ENCODE data around the gene PSD4.

The PSD4 gene

DNA sequence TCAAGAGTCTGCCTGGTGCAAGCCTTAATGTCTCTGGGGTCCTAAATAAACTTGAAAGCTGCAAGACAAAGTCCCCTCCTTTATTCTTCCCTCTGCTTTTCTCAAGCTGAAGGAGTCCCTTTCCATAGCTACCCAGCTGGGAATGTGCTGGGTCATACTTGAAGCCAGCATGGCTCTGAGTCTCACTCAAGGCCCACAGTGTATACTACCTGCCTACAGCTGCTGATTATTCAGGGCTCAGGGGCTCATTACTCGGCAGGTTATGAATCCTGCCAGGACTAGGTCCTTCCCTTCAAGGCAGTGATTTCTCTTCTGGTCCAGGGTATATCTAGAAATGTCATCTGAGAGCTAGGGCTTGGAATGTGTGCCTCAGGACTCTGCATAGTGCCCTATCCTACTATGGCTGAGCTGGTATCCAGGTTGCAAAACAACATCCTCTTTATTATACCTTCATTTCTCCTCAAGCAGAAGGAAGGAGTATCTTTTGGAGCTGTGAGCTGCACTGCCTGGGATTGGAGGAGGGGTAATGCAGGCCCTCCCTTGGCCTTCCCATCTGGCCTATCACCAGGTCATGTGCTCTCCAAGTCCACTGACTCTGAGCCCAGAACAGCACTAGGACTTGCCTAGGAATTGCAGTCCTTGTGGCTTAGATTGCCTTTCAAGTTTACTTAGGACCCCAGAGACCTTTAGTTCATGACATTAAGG lies 24.1 kb upstream of the PSD4 start:
- H3K9me3 ChIP-seq (ENCODE audit: insufficient read depth, low read depth, low read length), result no peaks in the 10 kb centered on the region
- H3K4me3 ChIP-seq (ENCODE audit: low read length, poor library complexity, severe bottlenecking), result no peak overlapping the region
- no peak for TF ChIP-seq EZH2phosphoT487 (IDR thresholded peaks at IDR 0.05; ENCODE audit: borderline replicate concordance)
- TF ChIP-seq, protein P1, sequence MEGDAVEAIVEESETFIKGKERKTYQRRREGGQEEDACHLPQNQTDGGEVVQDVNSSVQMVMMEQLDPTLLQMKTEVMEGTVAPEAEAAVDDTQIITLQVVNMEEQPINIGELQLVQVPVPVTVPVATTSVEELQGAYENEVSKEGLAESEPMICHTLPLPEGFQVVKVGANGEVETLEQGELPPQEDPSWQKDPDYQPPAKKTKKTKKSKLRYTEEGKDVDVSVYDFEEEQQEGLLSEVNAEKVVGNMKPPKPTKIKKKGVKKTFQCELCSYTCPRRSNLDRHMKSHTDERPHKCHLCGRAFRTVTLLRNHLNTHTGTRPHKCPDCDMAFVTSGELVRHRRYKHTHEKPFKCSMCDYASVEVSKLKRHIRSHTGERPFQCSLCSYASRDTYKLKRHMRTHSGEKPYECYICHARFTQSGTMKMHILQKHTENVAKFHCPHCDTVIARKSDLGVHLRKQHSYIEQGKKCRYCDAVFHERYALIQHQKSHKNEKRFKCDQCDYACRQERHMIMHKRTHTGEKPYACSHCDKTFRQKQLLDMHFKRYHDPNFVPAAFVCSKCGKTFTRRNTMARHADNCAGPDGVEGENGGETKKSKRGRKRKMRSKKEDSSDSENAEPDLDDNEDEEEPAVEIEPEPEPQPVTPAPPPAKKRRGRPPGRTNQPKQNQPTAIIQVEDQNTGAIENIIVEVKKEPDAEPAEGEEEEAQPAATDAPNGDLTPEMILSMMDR (conservative IDR thresholded peaks at IDR 0.05; ENCODE audit: low read length), result no peak
- H3K4me1 ChIP-seq (ENCODE audit: insufficient read depth, low read length, poor library complexity, severe bottlenecking), result no peaks in the 10 kb centered on the region
- H2AFZ ChIP-seq (ENCODE audit: low read length), result no peak overlapping the region
- no peak overlapping the region for H3K9ac ChIP-seq (ENCODE audit: low read depth, low read length, poor library complexity, severe bottlenecking)
- no peaks in the 10 kb centered on the region for H3F3A ChIP-seq (ENCODE audit: low read depth)
- no peaks in the 10 kb centered on the region for H3K36me3 ChIP-seq (ENCODE audit: insufficient read depth, low read length)
- no peaks in the 10 kb centered on the region for H4K20me1 ChIP-seq (ENCODE audit: insufficient read depth, low read length, poor library complexity, severe bottlenecking)
- no peaks in the 10 kb centered on the region for H3K79me2 ChIP-seq (ENCODE audit: insufficient read depth, low read length)
- no peaks in the 10 kb centered on the region for H3K9me2 ChIP-seq (replicated peaks; ENCODE audit: low read depth, low read length)
- no peaks in the 10 kb centered on the region for H3K27me3 ChIP-seq (ENCODE audit: insufficient read depth, low read length, poor library complexity, severe bottlenecking)
- no peak overlapping the region for H3K4me2 ChIP-seq (ENCODE audit: low read depth, low read length, poor library complexity, severe bottlenecking)

DNA sequence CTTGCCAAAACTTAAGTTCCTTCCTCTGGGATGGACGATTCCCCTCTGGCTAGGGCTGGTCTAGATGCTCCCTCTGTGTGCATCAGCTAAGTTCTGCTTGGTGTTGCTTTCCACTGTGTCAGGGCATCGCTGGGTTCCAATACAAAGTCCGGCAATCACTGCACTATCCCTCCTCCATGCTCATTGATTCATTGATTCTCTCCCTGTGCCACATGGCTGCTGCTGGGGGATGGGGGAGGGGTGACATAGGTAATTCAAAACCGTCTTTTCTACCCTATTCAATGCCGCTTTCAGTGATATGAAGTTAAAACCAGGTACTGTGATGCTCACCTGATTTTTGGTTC lies 23.5 kb upstream of the PSD4 start:
- Histone ChIP-seq H3K4me2 (ENCODE audit: low read depth, low read length, poor library complexity, severe bottlenecking) (no peak overlapping the region), H3K4me1 (ENCODE audit: insufficient read depth, low read length, poor library complexity, severe bottlenecking) (no peaks in the 10 kb centered on the region), H3K27me3 (ENCODE audit: insufficient read depth, low read length, poor library complexity, severe bottlenecking) (no peaks in the 10 kb centered on the region), H2AFZ (ENCODE audit: low read length) (no peak overlapping the region), H3K9me3 (ENCODE audit: insufficient read depth, low read depth, low read length) (no peaks in the 10 kb centered on the region), H4K20me1 (ENCODE audit: insufficient read depth, low read length, poor library complexity, severe bottlenecking) (no peaks in the 10 kb centered on the region), H3K36me3 (ENCODE audit: insufficient read depth, low read length) (no peaks in the 10 kb centered on the region), H3K9me2 (replicated peaks; ENCODE audit: low read depth, low read length) (no peaks in the 10 kb centered on the region), H3K79me2 (ENCODE audit: insufficient read depth, low read length) (no peaks in the 10 kb centered on the region), H3F3A (ENCODE audit: low read depth) (no peaks in the 10 kb centered on the region), H3K4me3 (ENCODE audit: low read length, poor library complexity, severe bottlenecking) (no peak overlapping the region), H3K9ac (ENCODE audit: low read depth, low read length, poor library complexity, severe bottlenecking) (no peak overlapping the region)
- TF ChIP-seq EZH2phosphoT487 (IDR thresholded peaks at IDR 0.05; ENCODE audit: borderline replicate concordance), result no peak
- TF ChIP-seq, protein P1 (conservative IDR thresholded peaks at IDR 0.05; ENCODE audit: low read length), result no peak

DNA sequence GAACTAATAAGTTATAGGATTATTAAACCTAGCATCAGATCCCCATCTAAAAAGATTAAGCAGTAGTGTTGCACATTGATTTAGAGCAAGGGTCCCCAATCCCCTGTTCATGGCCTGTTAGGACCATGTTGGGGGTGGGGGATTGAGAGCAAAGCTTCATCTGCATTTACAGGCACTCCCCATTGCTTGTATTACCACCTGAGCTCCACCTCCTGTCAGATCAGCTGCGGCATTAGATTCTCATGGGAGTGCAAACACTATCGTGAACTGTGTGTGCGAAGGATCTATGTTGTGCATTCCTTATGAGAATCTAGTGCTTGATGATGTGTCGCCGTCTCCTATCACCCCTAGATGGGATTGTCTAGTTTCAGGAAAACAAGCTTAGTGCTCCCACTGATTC lies 18.4 kb upstream of the PSD4 start:
- Histone ChIP-seq H3K27me3 (ENCODE audit: insufficient read depth, low read length, poor library complexity, severe bottlenecking) (no peaks in the 10 kb centered on the region), H3K4me1 (ENCODE audit: insufficient read depth, low read length, poor library complexity, severe bottlenecking) (peaks cover 15% of the 10 kb centered on the region), H3F3A (ENCODE audit: low read depth) (no peaks in the 10 kb centered on the region; the same call in 1 of the 2 replicates), H3K4me3 (ENCODE audit: low read length, poor library complexity, severe bottlenecking) (no peak overlapping the region), H3K9me3 (ENCODE audit: insufficient read depth, low read depth, low read length) (no peaks in the 10 kb centered on the region), H2AFZ (ENCODE audit: low read length) (no peak overlapping the region), H4K20me1 (ENCODE audit: insufficient read depth, low read length, poor library complexity, severe bottlenecking) (no peaks in the 10 kb centered on the region), H3K9ac (ENCODE audit: low read depth, low read length, poor library complexity, severe bottlenecking) (no peak overlapping the region), H3K79me2 (ENCODE audit: insufficient read depth, low read length) (no peaks in the 10 kb centered on the region), H3K9me2 (replicated peaks; ENCODE audit: low read depth, low read length) (no peaks in the 10 kb centered on the region), H3K4me2 (ENCODE audit: low read depth, low read length, poor library complexity, severe bottlenecking) (no peak overlapping the region), H3K36me3 (ENCODE audit: insufficient read depth, low read length) (no peaks in the 10 kb centered on the region)
- no peak for TF ChIP-seq EZH2phosphoT487 (IDR thresholded peaks at IDR 0.05; ENCODE audit: borderline replicate concordance)
- TF ChIP-seq, protein P1 (conservative IDR thresholded peaks at IDR 0.05; ENCODE audit: low read length), result no peak

Measured in Loucy (cell line).